ENCODE data around the gene NAIF1. TPM values are rescaled to one million over a fixed set of nuclear protein-coding genes. Genes with fewer than 3 reads are reported as not detected.

Gene NAIF1
- total RNA-seq, 4 donors from 2014 or later = 3.8 to 27.4 (median 10.6) TPM

DNA sequence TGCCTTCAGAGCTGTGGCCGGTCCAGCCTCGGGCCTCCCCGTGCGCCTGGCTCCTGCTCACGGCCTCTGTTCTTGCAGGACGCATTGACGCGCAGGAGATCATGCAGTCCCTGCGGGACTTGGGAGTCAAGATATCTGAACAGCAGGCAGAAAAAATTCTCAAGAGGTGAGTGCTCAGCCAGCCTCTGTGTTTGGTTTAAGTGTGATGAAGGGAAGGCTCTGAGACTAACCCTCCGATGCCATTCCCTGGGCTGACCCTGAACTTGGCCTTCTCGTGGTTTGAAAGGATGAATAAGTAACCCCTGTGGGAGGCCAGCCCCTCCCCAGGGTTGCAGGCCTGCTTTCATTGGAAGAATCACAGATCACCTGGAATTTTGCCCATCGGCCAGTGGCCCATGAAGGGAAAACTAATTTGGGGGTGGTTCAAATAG is 34.1 kb upstream of the NAIF1 start:
- intact Hi-C loops (cut with DNase I; ENCODE audit: low total_unique reads) = no loop called here
- Histone ChIP-seq H3K27ac (peak overlapping the region; percentile 91 to 95), H3K4me1 (peaks cover 24 to 48% of the 10 kb centered on the region in 2 donors), H3K4me3 (no peak overlapping the region), H3K9me3 (no peaks in the 10 kb centered on the region), H3K36me3 (no peaks in the 10 kb centered on the region), H3K27me3 (no peaks in the 10 kb centered on the region)
- no peak for TF ChIP-seq CTCF (IDR thresholded peaks at IDR 0.05)
- peak in 1 of 2 donors; percentile 23 for DNase-seq

GRCh38 chr9:128100581-128100980 is 33.5 kb upstream of the NAIF1 start:
- Histone ChIP-seq H3K9me3 (no peaks in the 10 kb centered on the region), H3K4me3 (peak overlapping the region in 1 of 2 donors; percentile 45), H3K36me3 (no peaks in the 10 kb centered on the region), H3K4me1 (peaks cover 28 to 48% of the 10 kb centered on the region in 2 donors), H3K27ac (peak overlapping the region; percentile 91 to 95), H3K27me3 (no peaks in the 10 kb centered on the region)
- intact Hi-C loops (cut with DNase I; ENCODE audit: low total_unique reads) = no loop called here
- DNase-seq = no peak
- TF ChIP-seq POLR2A (IDR thresholded peaks at IDR 0.05) (no peak), CTCF (IDR thresholded peaks at IDR 0.05) (no peak)

- DNase-seq = peak in 1 of 2 donors; percentile 59
- no peak for TF ChIP-seq POLR2A (IDR thresholded peaks at IDR 0.05)
- intact Hi-C loops (cut with DNase I; ENCODE audit: low total_unique reads) = no loop called here
- Histone ChIP-seq H3K27ac (peak overlapping the region; percentile 91 to 95), H3K4me3 (peak overlapping the region; percentile 41 to 45), H3K4me1 (peaks cover 33 to 53% of the 10 kb centered on the region in 2 donors), H3K9me3 (no peaks in the 10 kb centered on the region), H3K36me3 (no peaks in the 10 kb centered on the region), H3K27me3 (no peaks in the 10 kb centered on the region)
Observed at GRCh38 chr9:128099932-128100491, 32.9 kb upstream of the NAIF1 start.

DNA sequence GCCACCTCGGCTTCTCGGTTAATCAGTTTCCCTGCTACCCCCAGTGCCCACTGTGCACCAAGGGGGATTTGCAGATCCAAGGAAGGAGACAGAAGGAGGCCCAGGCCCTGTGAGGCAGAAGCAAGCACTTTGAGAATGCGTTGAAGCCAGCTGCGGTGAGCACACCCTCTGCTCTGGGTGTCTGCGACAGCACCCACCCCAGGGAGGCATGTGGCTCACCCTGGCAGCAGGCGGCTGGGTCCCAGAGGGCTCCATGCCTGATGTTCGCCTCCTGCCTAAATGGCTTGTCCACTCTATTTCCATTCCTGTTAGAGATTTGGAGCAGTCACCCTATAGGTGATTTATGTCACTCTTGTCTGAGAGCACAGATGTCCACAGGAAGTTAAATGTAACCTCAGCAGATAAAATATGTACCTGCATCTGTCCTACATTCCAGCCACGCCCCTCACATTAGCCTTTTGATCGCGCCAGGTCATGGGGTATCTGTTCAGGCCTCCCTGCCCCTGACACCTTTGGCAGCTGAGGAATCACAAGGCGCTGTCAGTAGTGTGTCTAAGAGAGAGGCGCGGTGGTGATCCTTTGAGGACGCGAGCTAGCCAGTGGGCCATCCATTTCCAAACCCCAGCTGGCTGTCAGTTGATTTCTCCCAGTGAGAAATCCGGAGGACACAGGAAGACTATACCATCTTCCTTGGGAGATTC is 32.3 kb upstream of the NAIF1 start:
- no peaks in the 10 kb centered on the region for H3K27me3 ChIP-seq
- peak overlapping the region; percentile 41 to 45 for H3K4me3 ChIP-seq
- no peaks in the 10 kb centered on the region for H3K9me3 ChIP-seq
- no peak for TF ChIP-seq POLR2A (IDR thresholded peaks at IDR 0.05)
- no peak for TF ChIP-seq CTCF (IDR thresholded peaks at IDR 0.05)
- no peak for DNase-seq
- peak overlapping the region; percentile 91 to 95 for H3K27ac ChIP-seq
- H3K36me3 ChIP-seq = no peaks in the 10 kb centered on the region
- peaks cover 38 to 59% of the 10 kb centered on the region in 2 donors for H3K4me1 ChIP-seq
- intact Hi-C loops (cut with DNase I; ENCODE audit: low total_unique reads) = no loop called here

DNA sequence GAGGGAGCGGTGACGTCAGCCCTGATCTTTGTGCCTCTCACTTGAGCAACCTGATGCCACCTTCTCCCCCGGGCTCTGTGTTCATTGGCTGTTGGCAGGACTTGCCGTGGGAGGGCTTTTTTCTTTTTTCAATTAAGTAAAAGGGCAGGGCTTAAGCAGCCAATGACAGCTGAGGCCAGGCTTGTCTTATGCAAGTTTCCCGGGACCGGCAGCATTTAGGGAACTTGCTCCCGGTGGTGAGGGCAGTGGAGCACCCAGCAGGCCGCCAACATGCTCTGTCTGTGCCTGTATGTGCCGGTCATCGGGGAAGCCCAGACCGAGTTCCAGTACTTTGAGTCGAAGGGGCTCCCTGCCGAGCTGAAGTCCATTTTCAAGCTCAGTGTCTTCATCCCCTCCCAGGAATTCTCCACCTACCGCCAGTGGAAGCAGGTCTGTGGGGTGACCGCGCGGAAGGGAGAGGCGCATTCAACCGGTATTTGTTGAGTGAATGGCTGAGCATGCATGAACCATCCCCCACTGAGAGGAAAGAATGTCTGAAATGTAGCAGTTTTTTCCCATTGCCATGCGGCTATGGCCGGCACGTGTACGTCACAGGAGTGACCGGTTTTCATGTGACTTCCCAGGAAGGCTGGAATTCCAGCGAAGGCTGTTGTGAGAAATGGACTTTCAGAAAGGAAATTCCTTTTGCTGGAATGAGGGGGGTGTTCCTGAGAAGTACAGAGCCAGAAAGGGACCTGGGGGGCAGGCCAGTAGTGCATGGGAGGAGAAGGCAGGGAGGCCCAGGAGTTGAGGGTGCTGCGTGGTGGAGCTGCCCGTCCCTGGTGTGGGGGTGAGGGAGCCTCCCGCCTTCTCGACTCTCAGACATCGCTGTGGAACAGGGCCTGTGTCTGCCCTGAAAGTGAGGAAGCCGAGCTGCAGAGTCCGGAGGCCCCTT is 31.4 kb upstream of the NAIF1 start:
- TF ChIP-seq POLR2A (IDR thresholded peaks at IDR 0.05) = peak; percentile 95 to 97
- peak in 2 of 4 experiments; percentile 11 to 36 for TF ChIP-seq CTCF (IDR thresholded peaks at IDR 0.05)
- intact Hi-C loops (cut with DNase I; ENCODE audit: low total_unique reads) = no loop called here
- Histone ChIP-seq H3K27ac (peak overlapping the region; percentile 91 to 95), H3K9me3 (no peaks in the 10 kb centered on the region), H3K4me1 (peaks cover 34 to 51% of the 10 kb centered on the region in 2 donors), H3K27me3 (no peaks in the 10 kb centered on the region), H3K36me3 (no peaks in the 10 kb centered on the region), H3K4me3 (peak overlapping the region; percentile 41 to 45)
- peak; percentile 90 to 98 for DNase-seq
